ENCODE measurements around the gene CCNL1. TPM values are rescaled to one million over a fixed set of nuclear protein-coding genes. Genes with fewer than 3 reads are reported as not detected.

The CCNL1 gene
- total and polyA plus RNA-seq, 2 donors (not counting 3 experiments of a cell fraction or from before 2014, with no cell fraction given): 119 to 137 TPM

DNA sequence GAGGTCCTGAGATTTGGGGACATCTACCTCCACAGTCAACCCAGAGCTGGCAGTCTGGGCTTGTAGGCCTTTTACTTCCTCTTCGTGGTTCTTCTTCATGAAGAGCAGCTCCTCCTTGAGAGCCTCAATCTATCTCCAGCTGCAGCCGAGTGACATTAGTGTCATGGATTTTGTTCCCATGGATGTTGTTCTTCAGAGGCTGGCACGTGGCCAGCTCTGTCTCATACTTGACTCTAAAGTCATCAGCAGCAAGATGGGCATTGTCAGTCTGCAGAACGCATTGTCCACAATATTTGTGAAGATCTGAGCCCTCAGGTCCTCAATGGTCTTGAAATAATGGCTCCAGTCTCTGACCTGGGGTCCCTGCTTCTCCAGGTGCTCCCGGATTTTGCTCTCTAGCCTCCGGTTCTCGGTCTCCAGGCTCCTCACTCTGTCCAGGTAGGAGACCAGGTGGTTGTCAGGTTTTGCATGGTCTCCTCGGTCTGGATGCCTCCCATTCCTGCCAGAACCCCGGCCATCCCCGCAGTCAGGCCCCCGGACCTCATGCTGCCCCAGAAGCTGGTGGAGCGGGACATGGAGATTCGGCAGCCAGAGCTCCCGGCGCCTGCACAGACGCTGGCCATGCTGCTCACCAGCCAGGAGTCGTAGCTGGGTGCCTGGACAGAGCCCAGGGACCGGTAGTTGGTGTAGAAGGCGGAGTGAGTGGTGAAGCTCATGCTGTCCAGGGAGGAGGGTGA is 3.4 kb upstream of the CCNL1 start:
- Histone ChIP-seq H3K9me3 (replicated peaks; ENCODE audit: control insufficient read depth, insufficient read depth, low read length) (no peaks in the 10 kb centered on the region), H3K9me1 (replicated peaks; ENCODE audit: control insufficient read depth, extremely low read depth, insufficient read depth, low read length) (no peaks in the 10 kb centered on the region), H3K36me3 (ENCODE audit: control insufficient read depth in 2 of 2, extremely low read depth in 1 of 2, insufficient read depth in 2 of 2, low read length in 2 of 2) (peaks cover 1 to 3% of the 10 kb centered on the region in 2 experiments), H3K4me3 (replicated peaks in 1 of 3; ENCODE audit: insufficient read depth in 1 of 3, low read depth in 1 of 3, low read length in 3 of 3) (no peak overlapping the region), H3K27ac (ENCODE audit: insufficient read depth, low read depth, low read length) (no peak overlapping the region), H3K4me2 (ENCODE audit: insufficient read depth, low read length) (no peak overlapping the region), H3K9ac (replicated peaks; ENCODE audit: extremely low read depth, insufficient read depth, low read length) (no peak overlapping the region), H3K4me1 (ENCODE audit: control insufficient read depth, extremely low read depth, insufficient read depth, low read length) (peaks cover 16% of the 10 kb centered on the region), H4K20me1 (replicated peaks; ENCODE audit: control insufficient read depth, extremely low read depth, insufficient read depth, low read length) (peaks cover 2% of the 10 kb centered on the region), H2AFZ (ENCODE audit: low read depth, low read length) (no peak overlapping the region), H3K79me2 (ENCODE audit: control insufficient read depth, insufficient read depth, low read length) (peaks cover 15% of the 10 kb centered on the region), H3K27me3 (ENCODE audit: control insufficient read depth in 2 of 2, insufficient read depth in 2 of 2, low read length in 2 of 2) (no peaks in the 10 kb centered on the region)
- intact Hi-C loops (cut with micrococcal nuclease) (loop anchor here (5.0 to 10.0 kb wide), 4 partner anchors 79 to 1289 kb away; partner anchors contain the start of gene GMPS), dilution Hi-C loops (cut with MboI; ENCODE audit: extremely low pct_ligation_motif_present, low sequenced_read_pairs) (no loop called here)
- no peak for DNase-seq (ENCODE audit: low read depth, low spot score)
- no TSS peak for BruUV-seq (replicated peaks)
- FAIRE-seq: no peak
- TF ChIP-seq POLR2AphosphoS5 (IDR thresholded peaks at IDR 0.05; ENCODE audit: insufficient read depth, low read depth, low read length) (no peak), MYC (IDR thresholded peaks at IDR 0.05; ENCODE audit: low read depth, low read length) (no peak), MAX (IDR thresholded peaks at IDR 0.05; ENCODE audit: insufficient read depth, insufficient read length) (no peak), GATA2 (IDR thresholded peaks at IDR 0.05; ENCODE audit: insufficient read depth, insufficient read length, low read depth, low read length) (no peak), EZH2 (IDR thresholded peaks at IDR 0.05; ENCODE audit: borderline replicate concordance, low read depth, low read length, severe bottlenecking) (no peak)
- TF ChIP-seq, protein P1, sequence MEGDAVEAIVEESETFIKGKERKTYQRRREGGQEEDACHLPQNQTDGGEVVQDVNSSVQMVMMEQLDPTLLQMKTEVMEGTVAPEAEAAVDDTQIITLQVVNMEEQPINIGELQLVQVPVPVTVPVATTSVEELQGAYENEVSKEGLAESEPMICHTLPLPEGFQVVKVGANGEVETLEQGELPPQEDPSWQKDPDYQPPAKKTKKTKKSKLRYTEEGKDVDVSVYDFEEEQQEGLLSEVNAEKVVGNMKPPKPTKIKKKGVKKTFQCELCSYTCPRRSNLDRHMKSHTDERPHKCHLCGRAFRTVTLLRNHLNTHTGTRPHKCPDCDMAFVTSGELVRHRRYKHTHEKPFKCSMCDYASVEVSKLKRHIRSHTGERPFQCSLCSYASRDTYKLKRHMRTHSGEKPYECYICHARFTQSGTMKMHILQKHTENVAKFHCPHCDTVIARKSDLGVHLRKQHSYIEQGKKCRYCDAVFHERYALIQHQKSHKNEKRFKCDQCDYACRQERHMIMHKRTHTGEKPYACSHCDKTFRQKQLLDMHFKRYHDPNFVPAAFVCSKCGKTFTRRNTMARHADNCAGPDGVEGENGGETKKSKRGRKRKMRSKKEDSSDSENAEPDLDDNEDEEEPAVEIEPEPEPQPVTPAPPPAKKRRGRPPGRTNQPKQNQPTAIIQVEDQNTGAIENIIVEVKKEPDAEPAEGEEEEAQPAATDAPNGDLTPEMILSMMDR (IDR thresholded peaks at IDR 0.05; ENCODE audit: extremely low read depth in 1 of 2, insufficient read depth in 1 of 2, low read depth in 1 of 2, low read length in 2 of 2): no peak
- CTCF ChIA-PET: interaction anchor here (0.8 to 2.2 kb wide), 4 partner anchors 8 to 41 kb away, joined by 4 to 22 read pairs (median 11); no protein-coding TSS in a partner anchor
- POLR2A ChIA-PET: interaction anchor here (0.7 to 5.1 kb wide), 2 partner anchors 12 to 997 kb away, joined by 3 to 105 read pairs; no protein-coding TSS in a partner anchor

Measured in endothelial cell of umbilical vein (primary cell).